NT2/D1 (cell line): Measurements from ENCODE around the gene VPS18.
A peak's percentile ranks its signal among the peaks of the same experiment; 100 is the strongest.

Experiments used
- SUZ12 ChIP-seq: IDR thresholded peaks from 2 replicates; pipeline ENCODE4 v1.6.1; 2011; ENCODE audit not compliant: insufficient read length, insufficient read depth; ENCODE audit errors: extremely low read depth
- YY1 ChIP-seq: IDR thresholded peaks from 2 replicates; pipeline ENCODE4 v1.6.1; 2011; ENCODE audit not compliant: insufficient read length, insufficient read depth
- ZNF274 ChIP-seq: IDR thresholded peaks from 2 replicates; pipeline ENCODE4 v1.6.1; 2011; ENCODE audit warnings: mild to moderate bottlenecking, low read depth, low read length

- TF ChIP-seq ZNF274, result no peak
- peak; percentile 18 for TF ChIP-seq SUZ12
- no peak for TF ChIP-seq YY1
These were observed 32.6 kb downstream of the VPS18 start for GRCh38 chr15:40926659-40927494.
